Measurements from ENCODE around the gene NOX1. TPM values are rescaled to one million over a fixed set of nuclear protein-coding genes. Genes with fewer than 3 reads are reported as not detected.
"Not testable (repeated sequence)": the region's sequence is repeated elsewhere in the genome, so short reads cannot be mapped to it uniquely, and the experiment has no call there.

NOX1 gene
- total RNA-seq, 1 experiment from 2014 or later = not detected

DNA sequence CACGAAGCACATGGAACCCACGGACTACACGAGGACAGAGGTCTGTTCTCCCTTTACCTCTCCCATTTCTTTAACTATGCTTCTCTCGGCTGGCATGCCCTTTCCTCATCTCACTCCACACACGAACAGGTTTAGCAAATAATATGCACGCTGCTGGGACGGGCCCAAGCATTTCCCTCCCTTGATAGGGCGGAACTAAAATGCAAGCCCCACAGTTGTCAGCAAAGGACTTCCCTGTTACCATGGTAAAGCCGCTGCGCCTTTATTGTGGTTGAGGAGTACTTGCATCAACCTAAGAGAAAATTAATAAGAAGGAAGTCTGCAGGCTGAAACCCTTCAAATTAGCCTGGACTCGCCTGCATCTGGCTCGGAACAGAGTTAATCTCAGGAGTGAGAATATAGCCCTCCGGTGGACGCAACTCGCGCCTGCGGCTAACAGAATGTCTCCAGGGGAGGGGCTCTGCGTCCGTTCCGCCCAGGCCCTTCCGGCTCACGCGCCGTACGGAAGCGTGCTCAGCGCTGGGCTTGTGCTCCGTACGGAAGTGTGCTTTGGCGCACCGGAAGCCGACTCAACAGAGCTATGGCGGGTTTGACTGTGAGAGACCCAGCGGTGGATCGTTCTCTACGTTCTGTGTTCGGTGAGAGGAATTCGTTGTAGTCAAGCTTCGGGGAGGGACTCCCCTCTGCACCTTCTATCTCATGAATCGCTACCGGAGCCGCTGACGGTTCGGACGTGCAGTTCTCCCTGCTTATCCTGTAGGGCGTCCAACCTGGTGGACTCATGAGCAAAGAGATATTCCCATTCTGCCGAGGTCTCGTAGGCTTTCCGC lies 54.1 kb downstream of the NOX1 start, which contains the start of gene CSTF2:
Gene CSTF2, plus strand, starts transcription at position 555 of the 830 bp plus-strand sequence. Its CDS starts 26 bp downstream, at position 581.
- DNase-seq (ENCODE audit: low read depth) = peak; percentile 76

DNA sequence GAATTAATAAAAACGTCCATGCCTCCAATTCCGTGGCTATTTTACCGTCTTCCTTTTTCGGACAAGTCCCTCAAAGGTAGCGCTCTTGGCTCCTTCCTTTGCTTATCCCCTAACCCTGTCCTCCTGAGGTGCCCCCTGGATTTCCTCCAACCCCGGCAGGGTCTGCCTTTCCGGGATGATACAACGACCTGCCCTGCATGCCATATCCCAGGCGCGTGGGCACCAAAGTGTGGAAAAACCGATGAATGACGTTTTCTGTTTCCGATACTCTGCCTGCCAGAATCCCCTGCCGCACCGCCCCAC lies 54.7 kb downstream of the NOX1 start:
- no peak for DNase-seq (ENCODE audit: low read depth)

DNA sequence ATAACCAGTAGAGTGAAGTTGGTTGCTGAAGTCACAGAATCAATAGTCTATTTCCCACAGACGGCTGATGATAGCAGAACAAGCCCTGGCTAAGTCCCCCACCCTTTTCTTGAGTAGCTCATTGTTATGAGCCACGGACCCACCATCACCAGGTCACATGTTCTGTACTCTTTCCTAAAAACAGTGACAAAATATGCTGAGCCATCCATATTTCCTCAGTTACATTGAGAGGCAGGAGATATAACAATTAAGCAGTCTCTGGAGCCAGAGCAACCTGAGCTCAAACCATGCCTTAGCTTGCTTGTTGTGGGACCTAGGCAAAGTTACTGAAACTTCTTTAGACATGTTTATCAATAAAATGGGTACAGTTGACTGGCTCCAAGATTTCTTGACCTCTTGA lies 56.8 kb downstream of the NOX1 start:
- DNase-seq (ENCODE audit: low read depth) = no peak

DNA sequence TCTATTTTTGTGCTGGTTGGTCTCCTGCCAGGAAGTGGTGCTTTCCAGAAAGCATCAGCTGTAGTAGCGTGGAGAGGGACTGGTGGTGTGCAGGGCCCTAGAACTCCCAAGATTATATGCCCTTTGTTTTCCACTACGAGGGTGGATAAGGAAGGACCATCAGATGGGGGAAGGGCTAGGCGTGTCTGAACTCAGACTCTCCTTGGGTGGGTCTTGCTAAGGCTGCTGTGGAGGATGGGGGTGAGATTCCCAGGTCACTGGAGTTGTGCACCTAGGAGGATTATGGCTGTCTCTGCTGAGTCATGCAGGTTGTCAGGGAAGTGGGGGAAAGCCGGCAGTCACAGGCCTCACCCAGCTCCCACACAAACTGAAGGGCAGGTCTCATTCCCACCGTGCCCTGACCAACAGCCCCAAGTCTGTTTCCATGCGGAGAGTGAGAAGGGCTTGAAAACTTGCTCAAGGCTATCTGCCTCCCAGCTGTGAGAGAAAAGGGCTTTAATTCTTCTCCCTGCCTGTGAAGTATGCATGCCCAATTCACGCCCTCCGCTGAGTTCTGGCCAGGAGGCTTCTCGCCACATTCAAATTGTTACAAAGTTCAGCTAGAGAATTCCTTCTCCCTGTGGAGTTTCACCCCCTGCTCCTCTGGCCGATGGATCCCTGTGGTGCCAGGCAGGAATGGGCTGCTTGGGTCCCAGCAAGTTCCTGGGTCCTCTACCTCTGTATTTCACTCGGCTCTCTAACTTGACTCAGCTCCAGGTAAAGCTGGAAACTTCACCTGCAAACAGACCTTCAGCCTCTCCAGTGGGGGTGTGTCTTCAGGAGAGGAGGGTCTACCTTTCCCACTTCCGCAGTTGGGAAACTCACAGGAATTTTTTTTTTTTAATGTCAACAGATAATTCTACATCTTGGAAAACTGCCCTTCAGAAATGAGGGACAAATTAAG lies 61.7 kb downstream of the NOX1 start:
- no peak for DNase-seq (ENCODE audit: low read depth)

- DNase-seq (ENCODE audit: low read depth) = not testable (repeated sequence)
These were observed 65.9 kb downstream of the NOX1 start for GRCh38 chrX:100808265-100808664.

- no peak for DNase-seq (ENCODE audit: low read depth)
These were observed 69.4 kb downstream of the NOX1 start for GRCh38 chrX:100804780-100805179.

- no peak for DNase-seq (ENCODE audit: low read depth)
These were observed 71.3 kb downstream of the NOX1 start for GRCh38 chrX:100802843-100803242.

GRCh38 chrX:100798484-100799214 lies 75.5 kb downstream of the NOX1 start:
- DNase-seq (ENCODE audit: low read depth) = no peak

DNA sequence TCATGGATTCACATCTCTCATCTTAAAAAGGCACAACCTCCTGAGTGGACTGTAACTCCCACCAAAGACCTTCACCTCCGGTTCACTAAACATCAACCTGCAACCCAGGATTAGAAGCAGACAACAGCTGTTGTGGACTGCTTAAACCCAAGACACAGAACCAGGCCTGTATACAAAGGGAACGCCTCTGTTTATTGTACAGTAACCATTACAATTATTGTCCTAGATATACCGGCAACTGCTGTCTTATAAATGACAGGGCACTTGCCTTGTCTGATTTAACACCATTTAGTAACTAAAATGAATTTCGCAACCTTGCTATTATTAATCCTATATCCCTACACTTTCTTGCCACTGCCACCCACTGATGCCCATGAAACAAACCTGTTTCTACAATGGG lies 76.8 kb downstream of the NOX1 start:
- DNase-seq (ENCODE audit: low read depth) = no peak

- DNase-seq (ENCODE audit: low read depth) = not testable (repeated sequence)
These were observed 77.8 kb downstream of the NOX1 start for GRCh38 chrX:100796371-100796770.

Other genes starting within 250 kb of the NOX1 start
- gene TSPAN6, start 237.6 kb downstream of the NOX1 start, total RNA-seq (2014; rRNA removed; shearing (Covaris generic)) = 19.7 and 24.2 TPM in 2 replicates
- gene SRPX2, start 230.2 kb downstream of the NOX1 start, total RNA-seq (2014; rRNA removed; shearing (Covaris generic)) = 7.7 and 11.0 TPM in 2 replicates
- 0.88 and 1.3 TPM in 2 replicates for gene SYTL4, start 142.2 kb downstream of the NOX1 start, total RNA-seq (2014; rRNA removed; shearing (Covaris generic))
- gene CSTF2, start 54.0 kb downstream of the NOX1 start, total RNA-seq (2014; rRNA removed; shearing (Covaris generic)) = 25.9 and 30.3 TPM in 2 replicates
- gene XKRX, start 54.6 kb upstream of the NOX1 start, total RNA-seq (2014; rRNA removed; shearing (Covaris generic)) = 0.10 and 0.12 TPM in 2 replicates
- not detected in 2 replicates for gene ARL13A, start 95.3 kb upstream of the NOX1 start, total RNA-seq (2014; rRNA removed; shearing (Covaris generic))
- 9.5 and 12.7 TPM in 2 replicates for gene TRMT2B, start 177.8 kb upstream of the NOX1 start, total RNA-seq (2014; rRNA removed; shearing (Covaris generic))
- gene TMEM35A, start 204.5 kb upstream of the NOX1 start, total RNA-seq (2014; rRNA removed; shearing (Covaris generic)) = 0.10 TPM in 1 of 2 replicates, not detected in the other
- gene CENPI, start 223.8 kb upstream of the NOX1 start, total RNA-seq (2014; rRNA removed; shearing (Covaris generic)) = 27.9 and 32.8 TPM in 2 replicates

All from RPMI7951 (cell line).